ENCODE measurements around the gene ATP9A.

ATP9A gene

GRCh38 chr20:51807720-51808250 lies 39.6 kb upstream of the ATP9A start:
- H3K4me2 ChIP-seq (ENCODE audit: low read length), result no peak overlapping the region
- H3K27ac ChIP-seq (ENCODE audit: low read depth, low read length), result no peak overlapping the region
- TF ChIP-seq EZH2phosphoT487 (IDR thresholded peaks at IDR 0.05; ENCODE audit: borderline replicate concordance, low read length), result no peak
- no peak for TF ChIP-seq CTCF (IDR thresholded peaks at IDR 0.05; ENCODE audit: low read depth, low read length, poor library complexity, severe bottlenecking)
- H3K27me3 ChIP-seq (ENCODE audit: control insufficient read depth, low read length), result no peaks in the 10 kb centered on the region
- no peaks in the 10 kb centered on the region for H3K9me2 ChIP-seq (replicated peaks; ENCODE audit: control insufficient read depth, low read length)
- H3K4me1 ChIP-seq (ENCODE audit: control insufficient read depth, low read length), result no peaks in the 10 kb centered on the region
- H3K79me2 ChIP-seq (ENCODE audit: control insufficient read depth, low read length), result no peaks in the 10 kb centered on the region
- H3K9me3 ChIP-seq (ENCODE audit: control insufficient read depth, insufficient read depth, low read length), result no peaks in the 10 kb centered on the region
- no peak overlapping the region for H3K4me3 ChIP-seq (ENCODE audit: low read length)
- H3K36me3 ChIP-seq (ENCODE audit: control insufficient read depth, low read length), result no peaks in the 10 kb centered on the region
- no peaks in the 10 kb centered on the region for H3F3A ChIP-seq (ENCODE audit: control insufficient read depth, insufficient read depth)
- H4K20me1 ChIP-seq (ENCODE audit: control insufficient read depth, insufficient read depth, low read depth, low read length), result no peaks in the 10 kb centered on the region

GRCh38 chr20:51804754-51805153 lies 36.6 kb upstream of the ATP9A start:
- Histone ChIP-seq H3K27ac (ENCODE audit: low read depth, low read length) (no peak overlapping the region), H3K9me3 (ENCODE audit: control insufficient read depth, insufficient read depth, low read length) (no peaks in the 10 kb centered on the region), H3K27me3 (ENCODE audit: control insufficient read depth, low read length) (no peaks in the 10 kb centered on the region), H3K4me3 (ENCODE audit: low read length) (no peak overlapping the region), H3K9me2 (replicated peaks; ENCODE audit: control insufficient read depth, low read length) (no peaks in the 10 kb centered on the region), H3K79me2 (ENCODE audit: control insufficient read depth, low read length) (no peaks in the 10 kb centered on the region), H3F3A (ENCODE audit: control insufficient read depth, insufficient read depth) (no peaks in the 10 kb centered on the region), H4K20me1 (ENCODE audit: control insufficient read depth, insufficient read depth, low read depth, low read length) (no peaks in the 10 kb centered on the region), H3K4me1 (ENCODE audit: control insufficient read depth, low read length) (0 out of 2 replicates have a peak, but pooled peaks cover 2% of the 10 kb centered on the region), H3K36me3 (ENCODE audit: control insufficient read depth, low read length) (no peaks in the 10 kb centered on the region), H3K4me2 (ENCODE audit: low read length) (no peak overlapping the region)
- TF ChIP-seq EZH2phosphoT487 (IDR thresholded peaks at IDR 0.05; ENCODE audit: borderline replicate concordance, low read length), result no peak
- no peak for TF ChIP-seq CTCF (IDR thresholded peaks at IDR 0.05; ENCODE audit: low read depth, low read length, poor library complexity, severe bottlenecking)

- TF ChIP-seq EZH2phosphoT487 (IDR thresholded peaks at IDR 0.05; ENCODE audit: borderline replicate concordance, low read length) (no peak), CTCF (IDR thresholded peaks at IDR 0.05; ENCODE audit: low read depth, low read length, poor library complexity, severe bottlenecking) (no peak)
- Histone ChIP-seq H3K4me2 (ENCODE audit: low read length) (no peak overlapping the region), H4K20me1 (ENCODE audit: control insufficient read depth, insufficient read depth, low read depth, low read length) (no peaks in the 10 kb centered on the region), H3K27me3 (ENCODE audit: control insufficient read depth, low read length) (peaks cover 8% of the 10 kb centered on the region), H3K4me1 (ENCODE audit: control insufficient read depth, low read length) (0 out of 2 replicates have a peak, but pooled peaks cover 2% of the 10 kb centered on the region), H3K79me2 (ENCODE audit: control insufficient read depth, low read length) (no peaks in the 10 kb centered on the region), H3K9me3 (ENCODE audit: control insufficient read depth, insufficient read depth, low read length) (no peaks in the 10 kb centered on the region), H3K9me2 (replicated peaks; ENCODE audit: control insufficient read depth, low read length) (no peaks in the 10 kb centered on the region), H3F3A (ENCODE audit: control insufficient read depth, insufficient read depth) (no peaks in the 10 kb centered on the region), H3K27ac (ENCODE audit: low read depth, low read length) (no peak overlapping the region), H3K36me3 (ENCODE audit: control insufficient read depth, low read length) (no peaks in the 10 kb centered on the region), H3K4me3 (ENCODE audit: low read length) (no peak overlapping the region)
Measured at GRCh38 chr20:51803148-51803854, 35.1 kb upstream of the ATP9A start.

Data from DOHH2 (cell line).